ENCODE measurements around the gene ZNF446. TPM values are rescaled to one million over a fixed set of nuclear protein-coding genes. Genes with fewer than 3 reads are reported as not detected.
A peak's percentile ranks its signal among the peaks of the same experiment; 100 is the strongest.
"Not testable (repeated sequence)": the region's sequence is repeated elsewhere in the genome, so short reads cannot be mapped to it uniquely, and the experiment has no call there.

ZNF446 gene
- polyA plus RNA-seq, 1 donor, result 14.1 TPM

GRCh38 chr19:58499021-58499927, 23.1 kb downstream of the ZNF446 start:
- DNase-seq, result peak; percentile 99

GRCh38 chr19:58500242-58500641, 24.1 kb downstream of the ZNF446 start:
- no peak for DNase-seq

GRCh38 chr19:58507602-58508223, 31.6 kb downstream of the ZNF446 start:
- not testable (repeated sequence) for DNase-seq

- no peak for DNase-seq
Observed at GRCh38 chr19:58509731-58510083, 33.6 kb downstream of the ZNF446 start.

GRCh38 chr19:58510084-58510862, 34.1 kb downstream of the ZNF446 start:
- DNase-seq, result no peak

- DNase-seq, result no peak
Observed at GRCh38 chr19:58511353-58512208, 35.4 kb downstream of the ZNF446 start, which contains the start of gene SLC27A5. Gene SLC27A5 (minus strand): TSS chr19:58511992. CDS start chr19:58511955, 37 bp downstream.

- no peak for DNase-seq
Observed at GRCh38 chr19:58513213-58513693, 37.1 kb downstream of the ZNF446 start.

- DNase-seq, result peak; percentile 86
Observed at GRCh38 chr19:58513694-58514563, 37.8 kb downstream of the ZNF446 start.

GRCh38 chr19:58514564-58515022, 38.4 kb downstream of the ZNF446 start:
- no peak for DNase-seq

- DNase-seq, result no peak
Observed at GRCh38 chr19:58515259-58515658, 39.1 kb downstream of the ZNF446 start.

GRCh38 chr19:58516246-58516836, 40.2 kb downstream of the ZNF446 start:
- DNase-seq, result no peak

- no peak for DNase-seq
Observed at GRCh38 chr19:58516964-58517833, 41.0 kb downstream of the ZNF446 start.

- DNase-seq, result no peak
Observed at GRCh38 chr19:58518256-58519086, 42.3 kb downstream of the ZNF446 start.

GRCh38 chr19:58519087-58519354, 42.9 kb downstream of the ZNF446 start:
- peak; percentile 74 for DNase-seq

GRCh38 chr19:58519355-58520256, 43.5 kb downstream of the ZNF446 start, which contains the start of gene ZBTB45:
Gene ZBTB45 (minus strand): TSS chr19:58519810. CDS start chr19:58517673, 2,137 bp downstream.
- peak; percentile 94 for DNase-seq

GRCh38 chr19:58520257-58520599, 44.1 kb downstream of the ZNF446 start:
- DNase-seq, result no peak

GRCh38 chr19:58521651-58522050, 45.5 kb downstream of the ZNF446 start:
- no peak for DNase-seq

Measured in left kidney (tissue), 2 donors.